MM.1S (cell line): Measurements from ENCODE around the gene PIP5K1C.
A peak's percentile ranks its signal among the peaks of the same experiment; 100 is the strongest.

Source experiments
- CTCF ChIP-seq: fragments of 300-600 bp; sonication (generic); IDR thresholded peaks from 2 replicates; pipeline ENCODE4 v1.5.1; 2016; ENCODE audit warnings: antibody characterized with exemption, low read length, mixed read lengths
- EZH2 ChIP-seq: fragments of 300-600 bp; sonication (generic); optimal IDR thresholded peaks from 2 replicates; pipeline ENCODE3; 2017; ENCODE audit warnings: low read depth, mild to moderate bottlenecking, antibody characterized with exemption, low read length, mixed read lengths
- EZH2phosphoT487 ChIP-seq: fragments of 300-600 bp; sonication (generic); IDR thresholded peaks from 2 replicates; pipeline ENCODE4 v1.6.1; 2018; ENCODE audit warnings: antibody characterized with exemption, low read length

- TF ChIP-seq CTCF (peak; percentile 99), EZH2phosphoT487 (no peak), EZH2 (no peak)
Measured at GRCh38 chr19:3618144-3618810, 82.0 kb downstream of the PIP5K1C start.
